Spleen (tissue), 7 donors: ENCODE results near the gene SRR.

ENCODE experiments used
- CTCF ChIP-seq, 11 experiments: fragments of 200-600 bp in 7 of 11; fragments of 450-650 bp in 4 of 11; sonication (generic) in 4 of 11; IDR thresholded peaks in 8 of 11; conservative IDR thresholded peaks in 3 of 11; 1 replicate in 7 of 11; 2 replicates in 4 of 11; pipeline versions ENCODE4 v1.4.0 to v1.8.0; 2016 to 2021; ENCODE audit warnings: antibody characterized with exemption in 11 of 11, inconsistent platforms in 4 of 11, mild to moderate bottlenecking in 1 of 11
- POLR2A ChIP-seq, 3 donors: fragments of 450-650 bp; IDR thresholded peaks; one replicate each; pipeline ENCODE4 v1.5.1; 2017; ENCODE audit warnings: antibody characterized with exemption in 3 of 3, mild to moderate bottlenecking in 1 of 3
- POLR2AphosphoS5 ChIP-seq, 3 donors: sonication (generic); formaldehyde crosslinking; IDR thresholded peaks; one replicate each; pipeline ENCODE4 v1.5.1; 2017; ENCODE audit warnings: antibody characterized with exemption in 3 of 3
- donor health status: DM: no; HTN: no; CAD: no; lungs with moderate emphysema.
- donor health status: DM: no; HTN: no; CAD: no.
- donor health status: DM: no; HTN: no; CAD: no.

GRCh38 chr17:2370211-2370589 lies 66.5 kb downstream of the SRR start:
- TF ChIP-seq POLR2A (IDR thresholded peaks at IDR 0.05) (no peak), CTCF (IDR thresholded peaks at IDR 0.05 in 8 of 11, conservative IDR thresholded peaks at IDR 0.05 in 3 of 11) (no peak), POLR2AphosphoS5 (IDR thresholded peaks at IDR 0.05) (no peak)
